Measurements from ENCODE around the gene EXOSC2. TPM values are rescaled to one million over a fixed set of nuclear protein-coding genes. Genes with fewer than 3 reads are reported as not detected.
A peak's percentile ranks its signal among the peaks of the same experiment; 100 is the strongest.

EXOSC2 gene, protein sequence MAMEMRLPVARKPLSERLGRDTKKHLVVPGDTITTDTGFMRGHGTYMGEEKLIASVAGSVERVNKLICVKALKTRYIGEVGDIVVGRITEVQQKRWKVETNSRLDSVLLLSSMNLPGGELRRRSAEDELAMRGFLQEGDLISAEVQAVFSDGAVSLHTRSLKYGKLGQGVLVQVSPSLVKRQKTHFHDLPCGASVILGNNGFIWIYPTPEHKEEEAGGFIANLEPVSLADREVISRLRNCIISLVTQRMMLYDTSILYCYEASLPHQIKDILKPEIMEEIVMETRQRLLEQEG
- 22.4 and 60.8 TPM in 2 replicates for total RNA-seq

DNA sequence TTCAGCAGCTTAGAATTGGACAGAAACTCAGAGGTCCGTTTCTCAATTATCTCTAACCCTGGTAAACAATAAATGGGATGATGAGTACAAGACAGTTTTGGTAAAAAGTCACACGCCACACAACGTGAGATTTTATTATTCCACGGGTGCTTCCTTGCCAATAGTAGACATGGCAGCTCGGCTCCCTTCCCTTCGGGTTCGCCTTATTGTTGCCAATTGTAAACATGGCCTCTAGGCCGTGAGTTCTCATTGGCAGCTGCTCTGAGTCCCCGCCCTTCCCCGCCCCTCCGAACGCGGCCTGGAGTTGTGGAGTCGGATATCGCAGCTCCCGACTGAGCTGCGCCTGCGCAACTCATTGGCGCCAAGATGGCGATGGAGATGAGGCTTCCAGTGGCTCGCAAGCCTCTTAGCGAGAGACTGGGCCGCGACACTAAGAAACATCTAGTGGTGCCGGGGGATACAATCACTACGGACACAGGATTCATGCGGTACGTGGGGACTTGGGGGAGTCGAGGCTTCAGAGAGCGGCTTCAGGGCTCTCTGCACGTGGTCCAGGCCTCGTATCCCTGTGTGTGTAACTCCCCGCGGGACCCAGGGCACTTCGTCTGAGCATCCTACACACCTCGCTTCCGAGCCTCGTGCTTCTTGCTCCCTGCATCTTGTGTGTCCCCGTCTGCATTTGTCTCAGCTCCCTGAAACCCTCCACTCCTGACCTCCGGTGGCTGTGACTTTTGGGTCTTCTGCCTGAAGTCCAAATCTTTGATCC is at the start of gene EXOSC2:
Gene EXOSC2 (plus strand): TSS at position 355 of the 766 bp plus-strand sequence. CDS start 12 bp downstream, at position 367.
- peak within 1 kb of the TSS; percentile 81 for H3K4me3 ChIP-seq (ENCODE audit: low read depth, low read length)
- TF ChIP-seq, protein P1, sequence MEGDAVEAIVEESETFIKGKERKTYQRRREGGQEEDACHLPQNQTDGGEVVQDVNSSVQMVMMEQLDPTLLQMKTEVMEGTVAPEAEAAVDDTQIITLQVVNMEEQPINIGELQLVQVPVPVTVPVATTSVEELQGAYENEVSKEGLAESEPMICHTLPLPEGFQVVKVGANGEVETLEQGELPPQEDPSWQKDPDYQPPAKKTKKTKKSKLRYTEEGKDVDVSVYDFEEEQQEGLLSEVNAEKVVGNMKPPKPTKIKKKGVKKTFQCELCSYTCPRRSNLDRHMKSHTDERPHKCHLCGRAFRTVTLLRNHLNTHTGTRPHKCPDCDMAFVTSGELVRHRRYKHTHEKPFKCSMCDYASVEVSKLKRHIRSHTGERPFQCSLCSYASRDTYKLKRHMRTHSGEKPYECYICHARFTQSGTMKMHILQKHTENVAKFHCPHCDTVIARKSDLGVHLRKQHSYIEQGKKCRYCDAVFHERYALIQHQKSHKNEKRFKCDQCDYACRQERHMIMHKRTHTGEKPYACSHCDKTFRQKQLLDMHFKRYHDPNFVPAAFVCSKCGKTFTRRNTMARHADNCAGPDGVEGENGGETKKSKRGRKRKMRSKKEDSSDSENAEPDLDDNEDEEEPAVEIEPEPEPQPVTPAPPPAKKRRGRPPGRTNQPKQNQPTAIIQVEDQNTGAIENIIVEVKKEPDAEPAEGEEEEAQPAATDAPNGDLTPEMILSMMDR (conservative IDR thresholded peaks at IDR 0.05; ENCODE audit: low read depth, low read length), result no peak
- DNase-seq (ENCODE audit: low read depth), result peak; percentile 70

DNA sequence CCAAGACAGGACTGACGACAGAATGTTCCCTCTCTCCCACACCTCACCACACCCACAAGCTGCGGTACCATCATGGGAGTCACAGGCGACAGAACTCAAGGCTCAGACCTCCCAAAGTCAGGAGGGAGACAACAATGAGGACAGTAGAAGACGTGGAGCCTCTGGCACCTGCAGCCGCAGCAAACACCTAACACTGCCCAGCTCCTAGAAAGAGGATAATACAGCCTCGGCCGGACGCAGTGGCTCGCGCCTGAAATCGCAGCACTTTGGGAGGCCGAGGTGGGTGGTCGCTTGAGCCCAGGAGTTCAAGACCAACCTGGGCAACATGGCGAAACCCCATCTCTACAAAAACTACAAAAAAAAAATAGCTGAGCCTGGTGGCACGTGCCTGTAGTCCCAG is 42.4 kb upstream of the EXOSC2 start:
- no peak for DNase-seq (ENCODE audit: low read depth)
- TF ChIP-seq, protein P1 (conservative IDR thresholded peaks at IDR 0.05; ENCODE audit: low read depth, low read length), result no peak
- H3K4me3 ChIP-seq (ENCODE audit: low read depth, low read length), result no peak overlapping the region

DNA sequence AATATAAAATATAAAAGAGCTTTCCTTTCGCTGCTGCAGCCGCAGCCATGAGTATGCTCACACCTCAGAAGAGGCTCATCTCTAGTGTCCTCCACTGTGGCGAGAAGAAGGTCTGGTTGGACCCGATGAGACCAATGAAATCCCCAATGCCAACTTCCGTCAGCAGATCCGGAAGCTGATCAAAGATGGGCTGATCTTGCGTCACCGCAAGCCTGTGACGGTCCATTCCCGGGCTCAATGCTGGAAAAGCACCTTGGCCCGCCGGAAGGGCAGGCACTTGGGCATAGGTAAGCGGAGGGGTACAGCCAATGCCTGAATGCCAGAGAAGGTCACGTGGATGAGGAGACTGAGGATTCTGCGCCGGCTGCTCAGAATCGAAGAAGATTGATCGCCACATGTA is 41.8 kb upstream of the EXOSC2 start:
- no peak overlapping the region for H3K4me3 ChIP-seq (ENCODE audit: low read depth, low read length)
- DNase-seq (ENCODE audit: low read depth), result no peak
- TF ChIP-seq, protein P1 (conservative IDR thresholded peaks at IDR 0.05; ENCODE audit: low read depth, low read length), result no peak

DNA sequence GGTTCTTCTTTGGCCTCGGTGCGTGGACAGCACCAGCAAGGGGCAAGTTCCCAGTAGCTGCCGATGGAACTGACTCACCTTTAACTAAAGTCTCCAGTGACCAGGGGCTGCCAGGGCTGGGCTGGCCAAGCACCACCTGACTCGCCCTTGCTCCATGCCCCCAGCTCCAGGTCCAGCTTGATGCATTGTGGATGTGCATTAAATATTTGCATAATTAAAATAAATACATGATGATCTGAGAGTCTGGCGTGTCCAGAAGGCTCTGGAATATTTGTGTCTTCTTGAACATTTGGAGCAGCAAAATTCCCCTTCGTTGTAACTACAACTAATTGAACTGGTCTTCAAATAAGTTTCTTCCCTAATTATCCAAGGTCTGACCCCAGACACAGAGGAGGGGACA is 38.7 kb upstream of the EXOSC2 start:
- no peak for DNase-seq (ENCODE audit: low read depth)

DNA sequence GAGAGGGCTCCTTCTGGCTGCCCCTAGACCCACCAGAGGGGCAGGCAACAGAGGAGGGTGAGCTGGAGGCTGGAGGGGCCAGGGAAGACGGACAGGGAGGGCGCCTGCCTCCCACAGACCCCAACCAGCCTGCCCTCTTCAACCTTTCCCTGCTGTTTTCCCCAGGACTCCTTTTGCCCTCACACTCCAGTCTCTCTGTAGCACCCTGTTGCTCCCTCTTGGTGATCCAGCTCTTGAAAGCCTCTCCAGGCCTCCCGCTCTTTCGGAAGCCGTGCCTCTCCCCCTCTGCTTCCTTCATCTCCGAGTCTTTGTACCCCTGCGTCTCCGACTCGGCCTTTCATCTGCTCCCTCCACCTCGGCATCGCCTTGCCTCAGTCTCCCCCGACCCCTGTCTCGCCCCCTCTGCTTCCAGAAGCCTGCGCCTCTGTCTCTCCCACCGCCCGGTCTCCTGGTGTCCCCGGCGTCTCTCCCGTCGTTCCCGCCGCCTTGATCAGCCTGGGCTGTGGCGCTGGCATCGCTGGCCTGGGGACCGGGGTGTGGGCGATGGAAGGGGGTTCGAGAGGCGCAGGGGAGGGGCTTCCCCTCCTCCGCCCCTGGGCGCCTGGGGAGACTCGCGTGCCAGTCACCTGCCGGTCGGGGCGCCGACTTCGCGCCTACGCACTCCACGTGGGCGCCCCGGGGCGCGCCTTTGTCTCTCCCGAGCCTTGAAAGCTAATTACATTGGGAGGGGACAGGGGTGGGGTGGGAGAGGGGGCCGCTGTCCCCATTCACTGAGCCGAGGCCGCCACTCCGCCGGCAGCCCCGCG is 34.5 kb upstream of the EXOSC2 start:
- DNase-seq (ENCODE audit: low read depth), result no peak
- TF ChIP-seq, protein P1 (conservative IDR thresholded peaks at IDR 0.05; ENCODE audit: low read depth, low read length), result no peak
- H3K4me3 ChIP-seq (ENCODE audit: low read depth, low read length), result no peak overlapping the region

More for the DNA sequence above, 38.7 kb upstream of the EXOSC2 start:
- TF ChIP-seq, protein P1 (conservative IDR thresholded peaks at IDR 0.05; ENCODE audit: low read depth, low read length), result no peak
- no peak overlapping the region for H3K4me3 ChIP-seq (ENCODE audit: low read depth, low read length)

DNA sequence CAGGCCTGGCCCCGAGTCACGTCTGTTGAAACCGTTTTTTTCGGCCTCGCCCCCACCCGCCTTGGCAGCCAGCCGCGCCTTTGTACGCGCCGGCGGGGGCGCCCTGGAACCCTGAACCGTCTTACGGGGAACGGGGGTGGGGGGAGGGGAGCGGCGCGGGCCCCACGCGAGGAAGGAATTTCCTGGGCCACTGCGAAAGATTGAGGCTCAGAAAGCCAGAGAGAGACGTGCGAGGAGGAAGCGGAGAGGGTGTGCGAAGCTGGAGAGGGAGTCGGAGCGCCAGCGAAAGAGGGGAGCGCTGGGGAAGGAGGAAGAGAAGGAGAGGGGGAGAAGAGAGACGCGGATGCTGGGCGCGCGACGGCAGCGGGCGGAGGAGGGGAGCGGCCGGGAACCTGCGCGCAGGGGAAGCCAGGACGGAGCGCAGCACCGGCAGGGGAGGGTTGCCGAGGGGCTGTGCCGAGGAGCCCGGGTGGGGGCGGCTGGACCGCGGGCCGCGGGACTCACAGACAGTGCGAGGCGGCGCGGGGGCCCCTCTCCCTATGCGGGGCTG is 33.8 kb upstream of the EXOSC2 start:
- DNase-seq (ENCODE audit: low read depth), result no peak
- TF ChIP-seq, protein P1 (conservative IDR thresholded peaks at IDR 0.05; ENCODE audit: low read depth, low read length), result no peak

More for the DNA sequence above, 33.8 kb upstream of the EXOSC2 start:
- no peak overlapping the region for H3K4me3 ChIP-seq (ENCODE audit: low read depth, low read length)

All from epithelial cell of proximal tubule (primary cell).